ENCODE data around the gene LEMD3. TPM values are rescaled to one million over a fixed set of nuclear protein-coding genes. Genes with fewer than 3 reads are reported as not detected.

LEMD3 gene
- total and polyA plus RNA-seq, 2 of the 8 experiments (the other 6 are each of a cell fraction or from before 2014, with no cell fraction given) = 5.8 to 33.2 TPM

GRCh38 chr12:65147312-65147905 lies 22.0 kb upstream of the LEMD3 start:
- Histone ChIP-seq H2BK20ac (ENCODE audit: low read length) (no peak overlapping the region), H3K4me2 (ENCODE audit: insufficient read depth in 1 of 2, low read depth in 2 of 2, low read length in 2 of 2) (no peak overlapping the region), H4K91ac (replicated peaks; ENCODE audit: insufficient read length, low read length) (no peak overlapping the region), H3K27ac (ENCODE audit: low read depth, low read length) (no peak overlapping the region), H3K79me2 (ENCODE audit: control insufficient read depth in 1 of 2, insufficient read depth in 2 of 2, low read length in 2 of 2) (no peaks in the 10 kb centered on the region), H3K56ac (replicated peaks; ENCODE audit: insufficient read length, low read depth, low read length) (no peak overlapping the region), H3K9ac (replicated peaks in 1 of 4; ENCODE audit: extremely low read depth in 1 of 4, low read depth in 3 of 4, low read length in 3 of 4) (no peak overlapping the region), H3K4me1 (replicated peaks in 1 of 4; ENCODE audit: control insufficient read depth in 3 of 4, insufficient read depth in 4 of 4, low read length in 3 of 4) (no peaks in the 10 kb centered on the region), H3K14ac (ENCODE audit: insufficient read length) (no peak overlapping the region), H3K4me3 (ENCODE audit: extremely low read depth in 1 of 4, insufficient read depth in 2 of 4, low read depth in 3 of 4, low read length in 4 of 4) (no peak overlapping the region), H3K9me3 (ENCODE audit: insufficient read depth in 2 of 2, low read depth in 1 of 2, low read length in 1 of 2) (no peaks in the 10 kb centered on the region), H3K4ac (replicated peaks; ENCODE audit: insufficient read length, low read depth, low read length) (no peak overlapping the region), H3K18ac (ENCODE audit: extremely low read depth, low read length) (no peak overlapping the region), H2AFZ (ENCODE audit: low read length) (peak overlapping the region; percentile 70; the same call in 1 of the 2 replicates), H4K8ac (ENCODE audit: extremely low read depth, insufficient read depth, low read length) (no peak overlapping the region), H3K23me2 (ENCODE audit: low read depth, low read length) (no peaks in the 10 kb centered on the region), H4K20me1 (replicated peaks in 1 of 2; ENCODE audit: control insufficient read depth in 1 of 2, insufficient read depth in 2 of 2, low read length in 2 of 2) (no peaks in the 10 kb centered on the region), H2BK12ac (ENCODE audit: low read depth, low read length) (no peak overlapping the region), H2BK120ac (replicated peaks; ENCODE audit: low read depth, low read length) (no peak overlapping the region), H3K79me1 (ENCODE audit: low read depth, low read length) (no peaks in the 10 kb centered on the region), H4K5ac (ENCODE audit: insufficient read length, low read depth, low read length) (no peak overlapping the region), H3K23ac (ENCODE audit: insufficient read length) (no peak overlapping the region), H2BK5ac (ENCODE audit: low read depth, low read length) (no peak overlapping the region), H2BK15ac (ENCODE audit: low read length) (no peak overlapping the region), H3K27me3 (replicated peaks in 1 of 4; ENCODE audit: control insufficient read depth in 3 of 4, extremely low read depth in 1 of 4, insufficient read depth in 3 of 4, low read length in 3 of 4) (no peaks in the 10 kb centered on the region; a peak in 1 of 7 replicates), H3K36me3 (ENCODE audit: control insufficient read depth in 2 of 4, insufficient read depth in 4 of 4, low read length in 3 of 4) (no peaks in the 10 kb centered on the region), H2AK5ac (ENCODE audit: low read depth, low read length) (no peak overlapping the region)
- 94% methylated on average over 2 of the region's 2 CpGs; no CpG with 5 or more reads in 1 of the 2 experiments for WGBS, 2 experiments (ENCODE audit: extremely low coverage in 1 of 2, insufficient coverage in 1 of 2, insufficient read length in 1 of 2, insufficient replicate concordance in 2 of 2, low coverage in 1 of 2, low lambda C conversion rate in 2 of 2, missing lambda C conversion rate in 1 of 2)
- ChIA-PET POLR2A (ENCODE audit: partially characterized antibody) (no interaction called here), CTCF (ENCODE audit: partially characterized antibody) (interaction anchor here (0.5 to 1.0 kb wide), 3 partner anchors 10 to 355 kb away, joined by 3 read pairs; no protein-coding TSS in a partner anchor)
- DNase-seq (ENCODE audit: low read depth in 1 of 2, low spot score in 2 of 2) (no peak), FAIRE-seq (no peak)

All from H1 (cell line).